Liver (tissue), 9 donors: Measurements from ENCODE around the gene LHFPL3. TPM values are rescaled to one million over a fixed set of nuclear protein-coding genes. Genes with fewer than 3 reads are reported as not detected.

ENCODE experiments used
- DNase-seq: peaks from one replicate; pipeline ENCODE4 v3.0.0-alpha.2; 2017; ENCODE audit warnings: low spot score
- H3K27ac ChIP-seq, 2 donors: one replicate each; pipeline ENCODE4 v1.7.0; 2013; ENCODE audit warnings: inconsistent platforms in 2 of 2, low read length in 2 of 2, control low read depth in 1 of 2, low read depth in 1 of 2, mild to moderate bottlenecking in 1 of 2
- H3K27me3 ChIP-seq, 4 donors: one replicate each; pipeline versions ENCODE4 v1.6.1 to v1.7.0; 2013; ENCODE audit warnings: low read length in 3 of 4, inconsistent platforms in 1 of 4, mild to moderate bottlenecking in 1 of 4, moderate library complexity in 1 of 4; ENCODE audit not compliant: control insufficient read depth in 4 of 4, insufficient read depth in 4 of 4
- H3K36me3 ChIP-seq, 4 donors: one replicate each; pipeline versions ENCODE4 v1.6.1 to v1.7.0; 2013; ENCODE audit warnings: low read length in 3 of 4, mild to moderate bottlenecking in 3 of 4, low read depth in 1 of 4, moderate library complexity in 1 of 4; ENCODE audit not compliant: control insufficient read depth in 4 of 4, insufficient read depth in 3 of 4
- H3K4me1 ChIP-seq, 4 donors: one replicate each; pipeline versions ENCODE4 v1.6.1 to v1.7.0; 2013; ENCODE audit warnings: low read length in 3 of 4, mild to moderate bottlenecking in 3 of 4, moderate library complexity in 1 of 4; ENCODE audit not compliant: control insufficient read depth in 4 of 4, insufficient read depth in 4 of 4
- H3K4me3 ChIP-seq, 3 donors: one replicate each; pipeline versions ENCODE4 v1.6.1 to v1.7.0; 2013; ENCODE audit warnings: low read length in 3 of 3, control low read depth in 1 of 3, low read depth in 1 of 3, mild to moderate bottlenecking in 1 of 3
- H3K9ac ChIP-seq, 2 donors: one replicate each; pipeline ENCODE4 v1.7.0; 2013; ENCODE audit warnings: low read length in 2 of 2, mild to moderate bottlenecking in 2 of 2, moderate library complexity in 2 of 2, control low read depth in 1 of 2, low read depth in 1 of 2
- H3K9me3 ChIP-seq, 4 donors: one replicate each; pipeline versions ENCODE4 v1.6.1 to v1.7.0; 2013; ENCODE audit warnings: low read length in 3 of 4; ENCODE audit not compliant: control insufficient read depth in 4 of 4
- ATF3 ChIP-seq: IDR thresholded peaks from 2 replicates; pipeline ENCODE4 v1.6.1; 2016; ENCODE audit warnings: antibody characterized with exemption
- CTCF ChIP-seq: fragments of 150-350 bp; IDR thresholded peaks from 2 replicates; pipeline ENCODE4 v1.5.1; 2017; ENCODE audit warnings: improper control_type of control experiment, low read depth, low read length; ENCODE audit not compliant: missing input control
- EGR1 ChIP-seq, 2 donors: IDR thresholded peaks; 2 replicates each; pipeline ENCODE4 v1.6.1; 2016 to 2018; ENCODE audit warnings: antibody characterized with exemption in 2 of 2, low read depth in 2 of 2
- FOXA1 ChIP-seq: IDR thresholded peaks from 2 replicates; pipeline ENCODE4 v1.6.1; 2016; ENCODE audit warnings: antibody characterized with exemption
- FOXA2 ChIP-seq: IDR thresholded peaks from 2 replicates; pipeline ENCODE4 v1.6.1; 2016; ENCODE audit warnings: antibody characterized with exemption
- GABPA ChIP-seq, 2 donors: IDR thresholded peaks in 1 of 2; conservative IDR thresholded peaks in 1 of 2; 2 replicates each; pipeline ENCODE4 v1.6.1; 2016; ENCODE audit warnings: antibody characterized with exemption in 2 of 2, mild to moderate bottlenecking in 1 of 2, moderate library complexity in 1 of 2
- HNF4A ChIP-seq, 2 donors: conservative IDR thresholded peaks; 2 replicates each; pipeline ENCODE4 v1.6.1; 2016; ENCODE audit warnings: antibody characterized with exemption in 2 of 2, mild to moderate bottlenecking in 2 of 2
- HNF4G ChIP-seq: IDR thresholded peaks from 2 replicates; pipeline ENCODE4 v1.6.1; 2016; ENCODE audit warnings: antibody characterized with exemption
- JUND ChIP-seq, 2 donors: IDR thresholded peaks; 2 replicates each; pipeline ENCODE4 v1.6.1; 2016; ENCODE audit warnings: antibody characterized with exemption in 2 of 2
- MAX ChIP-seq: IDR thresholded peaks from 2 replicates; pipeline ENCODE4 v1.6.1; 2016; ENCODE audit warnings: antibody characterized with exemption
- NR2F2 ChIP-seq: IDR thresholded peaks from 2 replicates; pipeline ENCODE4 v1.6.1; 2016; ENCODE audit warnings: antibody characterized with exemption
- RAD21 ChIP-seq, 2 donors: IDR thresholded peaks; 2 replicates each; pipeline ENCODE4 v1.6.1; 2016; ENCODE audit warnings: antibody characterized with exemption in 2 of 2, mild to moderate bottlenecking in 2 of 2
- REST ChIP-seq: IDR thresholded peaks from 2 replicates; pipeline ENCODE4 v1.6.1; 2016; ENCODE audit warnings: antibody characterized with exemption, mild to moderate bottlenecking
- RXRA ChIP-seq, 2 donors: IDR thresholded peaks; 2 replicates each; pipeline ENCODE4 v1.6.1; 2017 to 2018; ENCODE audit warnings: antibody characterized with exemption in 2 of 2, mild to moderate bottlenecking in 1 of 2
- SP1 ChIP-seq: IDR thresholded peaks from 2 replicates; pipeline ENCODE4 v1.6.1; 2018; ENCODE audit warnings: antibody characterized with exemption, mild to moderate bottlenecking
- TAF1 ChIP-seq: conservative IDR thresholded peaks from 2 replicates; pipeline ENCODE4 v1.6.1; 2016; ENCODE audit warnings: antibody characterized with exemption, mild to moderate bottlenecking
- YY1 ChIP-seq: IDR thresholded peaks from 2 replicates; pipeline ENCODE4 v1.6.1; 2016; ENCODE audit warnings: antibody characterized with exemption, mild to moderate bottlenecking
- ZBTB33 ChIP-seq: IDR thresholded peaks from 2 replicates; pipeline ENCODE4 v1.6.1; 2016; ENCODE audit warnings: antibody characterized with exemption
- WGBS: extraction: QIAGEN DNeasy Blood & Tissue Kit; methylation state at CpG from one replicate; pipeline ENCODE4 v1.1.7; 2013; 5-methylcytosine and 5-hydroxymethylcytosine counted together
- polyA plus RNA-seq, 2 donors: library from polyadenylated mRNA; stranded (reverse) in 1 of 2; unstranded in 1 of 2; fragments of 200-250 nt in 1 of 2; fragments of >200 nt in 1 of 2; fragmentation: Nextera tagmentation in 1 of 2; extraction: Ambion mirVana in 1 of 2; gene quantifications; one replicate each; pipeline versions ENCODE4 v1.2.1 to v1.2.3, GENCODE V29; 2013 to 2015
- total RNA-seq, 2 donors: library from RNA; depleted of rRNA; stranded (reverse); fragments of >200 nt; gene quantifications; one replicate each; pipeline ENCODE4 v1.2.3, GENCODE V29; 2014
- donor health status: healthy.
- donor health status: healthy.
- donor health status: healthy.
- donor health status: healthy.
- donor health status: healthy.

The LHFPL3 gene
- total and polyA plus RNA-seq, 4 donors: not detected

GRCh38 chr7:104306793-104307192, 21.6 kb upstream of the LHFPL3 start:
- WGBS: 75% methylated on average over 4 of the region's 4 CpGs
- H3K27me3 ChIP-seq: no peaks in the 10 kb centered on the region
- no peaks in the 10 kb centered on the region for H3K4me1 ChIP-seq
- no peak overlapping the region for H3K4me3 ChIP-seq
- H3K27ac ChIP-seq: no peak overlapping the region
- no peak overlapping the region for H3K9ac ChIP-seq
- TF ChIP-seq REST (no peak), RXRA (IDR thresholded peaks at IDR 0.05) (no peak), ATF3 (no peak), SP1 (no peak), RAD21 (IDR thresholded peaks at IDR 0.05) (no peak), YY1 (no peak), FOXA1 (no peak), JUND (IDR thresholded peaks at IDR 0.05) (no peak), HNF4G (no peak), FOXA2 (no peak), CTCF (no peak), TAF1 (no peak), GABPA (IDR thresholded peaks at IDR 0.05 in 1 of 2, conservative IDR thresholded peaks at IDR 0.05 in 1 of 2) (no peak), NR2F2 (no peak), MAX (no peak), HNF4A (conservative IDR thresholded peaks at IDR 0.05) (no peak), EGR1 (IDR thresholded peaks at IDR 0.05; ENCODE audit: low read depth in 2 of 2) (no peak), ZBTB33 (no peak)
- no peaks in the 10 kb centered on the region for H3K36me3 ChIP-seq
- DNase-seq: no peak
- H3K9me3 ChIP-seq: no peaks in the 10 kb centered on the region
